B cell (primary cell): ENCODE results near the gene MFGE8. TPM values are rescaled to one million over a fixed set of nuclear protein-coding genes. Genes with fewer than 3 reads are reported as not detected.

ENCODE experiments used
- ATAC-seq: fragments of 200-7000 bp; cut with Tn5 transposase; one replicate; pipeline ENCODE4 v1.10.0; 2021; ENCODE audit warnings: low read depth, mild to moderate bottlenecking, moderate number of reproducible peaks, moderate library complexity
- CTCF ChIA-PET: fragments of 350-600 bp; sonication (Branson Sonifier 250); formaldehyde crosslinking; loops from one replicate; lab custom pipeline; 2021; ENCODE audit warnings: antibody characterized with exemption, inconsistent platforms; lab: Charles Lee
- POLR2A ChIA-PET: fragments of 350-600 bp; sonication (Branson Sonifier 250); formaldehyde crosslinking; loops from one replicate; lab custom pipeline; 2021; ENCODE audit warnings: antibody characterized with exemption; lab: Charles Lee
- DNase-seq: peaks from one replicate; pipeline ENCODE4 v3.0.0; 2013
- H2AFZ ChIP-seq: 2 replicates; pipeline ENCODE4 v1.6.1; 2012; ENCODE audit warnings: mild to moderate bottlenecking, low read depth, low read length; ENCODE audit not compliant: insufficient read depth, poor library complexity, severe bottlenecking
- H3K27ac ChIP-seq, 2 donors: 1 replicate in 1 of 2; 2 replicates in 1 of 2; pipeline ENCODE4 v1.5.1; 2012 to 2013; ENCODE audit warnings: low read length in 2 of 2, mild to moderate bottlenecking in 2 of 2, moderate library complexity in 1 of 2
- H3K27me3 ChIP-seq, 4 experiments: fragments of 200-600 bp in 1 of 4; sonication (generic) in 1 of 4; replicated peaks in 1 of 4; 1 replicate in 2 of 4; 2 replicates in 2 of 4; pipeline versions ENCODE4 v1.6.1 to v1.7.0; 2013 to 2016; ENCODE audit warnings: low read length in 3 of 4, mild to moderate bottlenecking in 2 of 4, mixed read lengths in 1 of 4, moderate library complexity in 1 of 4; ENCODE audit not compliant: insufficient read depth in 4 of 4, control insufficient read depth in 3 of 4; ENCODE audit errors: control extremely low read depth in 1 of 4
- H3K36me3 ChIP-seq, 2 experiments: replicated peaks in 1 of 2; 1 replicate in 1 of 2; 2 replicates in 1 of 2; pipeline versions ENCODE4 v1.6.1 to v1.7.1; 2013; ENCODE audit warnings: low read length in 1 of 2; ENCODE audit not compliant: insufficient read depth in 2 of 2, control insufficient read depth in 1 of 2; ENCODE audit errors: control extremely low read depth in 1 of 2, extremely low read depth in 1 of 2
- H3K4me1 ChIP-seq, 2 donors: fragments of 200-600 bp in 1 of 2; sonication (generic) in 1 of 2; 1 replicate in 1 of 2; 2 replicates in 1 of 2; pipeline versions ENCODE4 v1.5.1 to v1.6.1; 2013 to 2017; ENCODE audit warnings: low read length in 2 of 2; ENCODE audit not compliant: control insufficient read depth in 2 of 2, insufficient read depth in 2 of 2
- H3K4me2 ChIP-seq: replicated peaks from 2 replicates; pipeline ENCODE3; 2012; ENCODE audit warnings: mild to moderate bottlenecking, low read depth, low read length; ENCODE audit not compliant: poor library complexity, severe bottlenecking
- H3K4me3 ChIP-seq, 5 experiments: fragments of 200-600 bp in 1 of 5; sonication (generic) in 1 of 5; 1 replicate in 3 of 5; 2 replicates in 2 of 5; pipeline versions ENCODE4 v1.5.1 to v1.7.0; 2011 to 2016; ENCODE audit warnings: low read length in 4 of 5, mild to moderate bottlenecking in 4 of 5, low read depth in 2 of 5, control low read depth in 1 of 5, moderate library complexity in 1 of 5; ENCODE audit not compliant: insufficient read depth in 1 of 5; ENCODE audit errors: control extremely low read depth in 1 of 5, extremely low read depth in 1 of 5
- H3K79me2 ChIP-seq: fragments of 200-600 bp; sonication (generic); one replicate; pipeline ENCODE4 v1.6.0; 2016; ENCODE audit warnings: low read length; ENCODE audit not compliant: control insufficient read depth, insufficient read depth
- H3K9ac ChIP-seq: fragments of 200-600 bp; sonication (generic); 2 replicates; pipeline ENCODE4 v1.6.1; 2017; ENCODE audit warnings: mild to moderate bottlenecking, low read length, moderate library complexity
- H3K9me3 ChIP-seq, 3 donors: one replicate each; pipeline versions ENCODE4 v1.6.1 to v1.7.1; 2013; ENCODE audit warnings: low read length in 2 of 3; ENCODE audit not compliant: control insufficient read depth in 2 of 3, insufficient read depth in 1 of 3; ENCODE audit errors: control extremely low read depth in 1 of 3
- H4K20me1 ChIP-seq: 2 replicates; pipeline ENCODE4 v1.6.0; 2012; ENCODE audit warnings: mild to moderate bottlenecking, low read length; ENCODE audit not compliant: insufficient read depth, control insufficient read depth, poor library complexity, severe bottlenecking
- H3K27ac Mint-ChIP-seq: one replicate; pipeline ENCODE4 v1.8.0; 2021; ENCODE audit warnings: mixed read lengths
- H3K27me3 Mint-ChIP-seq: one replicate; pipeline ENCODE4 v1.8.0; 2021; ENCODE audit warnings: mixed read lengths
- H3K4me1 Mint-ChIP-seq: one replicate; pipeline ENCODE4 v1.8.0; 2021; ENCODE audit warnings: mixed read lengths
- H3K4me3 Mint-ChIP-seq: one replicate; pipeline ENCODE4 v1.8.0; 2021; ENCODE audit warnings: mixed read lengths
- H3K9me3 Mint-ChIP-seq: one replicate; pipeline ENCODE4 v1.8.0; 2022; ENCODE audit warnings: mixed read lengths; ENCODE audit not compliant: insufficient read depth
- EZH2 ChIP-seq: IDR thresholded peaks from 2 replicates; pipeline ENCODE4 v1.6.1; 2012; ENCODE audit warnings: borderline replicate concordance, low read depth, mild to moderate bottlenecking, moderate library complexity, low read length; ENCODE audit not compliant: insufficient read depth, poor library complexity, severe bottlenecking
- WGBS: methylation state at CpG from one replicate; pipeline ENCODE4 v1.1.5; 2013; ENCODE audit warnings: missing lambda C conversion rate; ENCODE audit not compliant: insufficient coverage; 5-methylcytosine and 5-hydroxymethylcytosine counted together
- intact Hi-C: fragments of 100-400 bp; cut with micrococcal nuclease; formaldehyde crosslinking; loops from one replicate; pipeline ENCODE4 v1.10.0; 2022
- polyA plus RNA-seq: library from polyadenylated mRNA; depleted of rRNA; stranded (reverse); fragments of >200 nt; gene quantifications from 2 replicates; pipeline ENCODE4 v1.2.3, GENCODE V29; 2012
- total RNA-seq, 2 donors: library from RNA; stranded (reverse); fragments of 120-200 nt in 1 of 2; gene quantifications; 1 replicate in 1 of 2; 2 replicates in 1 of 2; pipeline versions ENCODE4 v1.2.3 to v1.2.4, GENCODE V29; 2013 to 2022
- TF ChIP-seq, protein P1 (sequence below): fragments of 200-600 bp; IDR thresholded peaks from one replicate; pipeline ENCODE4 v1.8.0; 2022; ENCODE audit warnings: antibody characterized with exemption, mild to moderate bottlenecking

Gene MFGE8
- total and polyA plus RNA-seq, 2 donors (not counting 1 experiment from before 2014, with no cell fraction given) = 18.9 to 28.8 TPM

GRCh38 chr15:88872106-88872505, 41.1 kb downstream of the MFGE8 start:
- no peaks in the 10 kb centered on the region for H3K79me2 ChIP-seq
- intact Hi-C loops = no loop called here
- Mint-ChIP-seq H3K4me3 (no peak overlapping the region), H3K4me1 (no peaks in the 10 kb centered on the region), H3K9me3 (no peaks in the 10 kb centered on the region), H3K27ac (no peak overlapping the region), H3K27me3 (peaks cover 8% of the 10 kb centered on the region)
- POLR2A ChIA-PET = no interaction called here
- H3K36me3 ChIP-seq = no peaks in the 10 kb centered on the region
- TF ChIP-seq EZH2 = no peak
- TF ChIP-seq, protein P1, sequence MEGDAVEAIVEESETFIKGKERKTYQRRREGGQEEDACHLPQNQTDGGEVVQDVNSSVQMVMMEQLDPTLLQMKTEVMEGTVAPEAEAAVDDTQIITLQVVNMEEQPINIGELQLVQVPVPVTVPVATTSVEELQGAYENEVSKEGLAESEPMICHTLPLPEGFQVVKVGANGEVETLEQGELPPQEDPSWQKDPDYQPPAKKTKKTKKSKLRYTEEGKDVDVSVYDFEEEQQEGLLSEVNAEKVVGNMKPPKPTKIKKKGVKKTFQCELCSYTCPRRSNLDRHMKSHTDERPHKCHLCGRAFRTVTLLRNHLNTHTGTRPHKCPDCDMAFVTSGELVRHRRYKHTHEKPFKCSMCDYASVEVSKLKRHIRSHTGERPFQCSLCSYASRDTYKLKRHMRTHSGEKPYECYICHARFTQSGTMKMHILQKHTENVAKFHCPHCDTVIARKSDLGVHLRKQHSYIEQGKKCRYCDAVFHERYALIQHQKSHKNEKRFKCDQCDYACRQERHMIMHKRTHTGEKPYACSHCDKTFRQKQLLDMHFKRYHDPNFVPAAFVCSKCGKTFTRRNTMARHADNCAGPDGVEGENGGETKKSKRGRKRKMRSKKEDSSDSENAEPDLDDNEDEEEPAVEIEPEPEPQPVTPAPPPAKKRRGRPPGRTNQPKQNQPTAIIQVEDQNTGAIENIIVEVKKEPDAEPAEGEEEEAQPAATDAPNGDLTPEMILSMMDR = no peak
- ATAC-seq (no peak), DNase-seq (no peak)
- H3K4me3 ChIP-seq = no peak overlapping the region
- CTCF ChIA-PET = no interaction called here
- no peak overlapping the region for H2AFZ ChIP-seq
- H3K9me3 ChIP-seq = peaks cover 0 to 2% (median 0%) of the 10 kb centered on the region in 3 donors
- WGBS = 84% methylated on average over 5 of the region's 6 CpGs
- H3K4me2 ChIP-seq = no peak overlapping the region
- peaks cover 0 to 6% (median 0%) of the 10 kb centered on the region in 4 experiments for H3K27me3 ChIP-seq
- no peak overlapping the region for H3K27ac ChIP-seq
- H4K20me1 ChIP-seq = no peaks in the 10 kb centered on the region
- H3K9ac ChIP-seq = no peak overlapping the region
- H3K4me1 ChIP-seq = no peaks in the 10 kb centered on the region

DNA sequence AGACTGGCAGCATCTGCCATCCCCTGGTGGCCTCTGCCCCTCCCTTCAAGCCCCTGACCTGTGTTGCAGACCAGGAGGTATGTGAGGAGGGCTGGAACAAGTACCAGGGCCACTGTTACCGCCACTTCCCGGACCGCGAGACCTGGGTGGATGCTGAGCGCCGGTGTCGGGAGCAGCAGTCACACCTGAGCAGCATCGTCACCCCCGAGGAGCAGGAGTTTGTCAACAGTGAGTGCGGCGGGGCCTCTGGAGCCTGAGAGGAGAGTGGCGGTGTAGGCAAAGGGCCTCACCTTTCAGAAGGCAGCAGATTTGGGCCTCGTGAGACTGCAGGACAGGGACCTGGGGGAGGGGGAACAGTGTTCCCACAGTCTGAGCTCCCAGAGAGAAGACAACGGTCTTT, 41.9 kb downstream of the MFGE8 start:
- CTCF ChIA-PET = no interaction called here
- H3K27ac Mint-ChIP-seq = no peak overlapping the region

More for the DNA sequence above, 41.9 kb downstream of the MFGE8 start:
- Mint-ChIP-seq H3K9me3 (no peaks in the 10 kb centered on the region), H3K4me1 (no peaks in the 10 kb centered on the region), H3K27me3 (peaks cover 8% of the 10 kb centered on the region), H3K4me3 (no peak overlapping the region)
- H3K4me2 ChIP-seq = no peak overlapping the region
- TF ChIP-seq, protein P1 = no peak
- TF ChIP-seq EZH2 = no peak
- intact Hi-C loops = no loop called here
- no peak overlapping the region for H3K27ac ChIP-seq
- no peaks in the 10 kb centered on the region for H3K4me1 ChIP-seq
- no peaks in the 10 kb centered on the region for H4K20me1 ChIP-seq
- no peak overlapping the region for H3K9ac ChIP-seq
- WGBS = 87% methylated on average over 14 of the region's 14 CpGs
- ATAC-seq (no peak), DNase-seq (no peak)
- H3K27me3 ChIP-seq = peaks cover 0 to 6% (median 0%) of the 10 kb centered on the region in 4 experiments
- no peak overlapping the region for H3K4me3 ChIP-seq
- no peak overlapping the region for H2AFZ ChIP-seq
- peaks cover 0 to 2% (median 0%) of the 10 kb centered on the region in 3 donors for H3K9me3 ChIP-seq
- H3K36me3 ChIP-seq = no peaks in the 10 kb centered on the region
- no peaks in the 10 kb centered on the region for H3K79me2 ChIP-seq
- POLR2A ChIA-PET = no interaction called here
